Testis (tissue), 3 donors: Measurements from ENCODE around the gene MECR. TPM values are rescaled to one million over a fixed set of nuclear protein-coding genes. Genes with fewer than 3 reads are reported as not detected.

Source experiments
- DNase-seq: peaks from one replicate; pipeline ENCODE4 v3.0.0-alpha.2; 2019
- H3K27ac ChIP-seq, 2 donors: fragments of 200-600 bp; sonication (generic); one replicate each; pipeline ENCODE4 v1.5.1; 2019
- H3K27me3 ChIP-seq: fragments of 200-600 bp; sonication (generic); one replicate; pipeline ENCODE4 v1.5.1; 2019
- H3K36me3 ChIP-seq: fragments of 200-600 bp; sonication (generic); one replicate; pipeline ENCODE4 v1.5.1; 2017; ENCODE audit warnings: low read depth; ENCODE audit errors: missing control alignments
- H3K4me1 ChIP-seq: fragments of 200-600 bp; sonication (generic); one replicate; pipeline ENCODE4 v1.5.1; 2019
- H3K4me3 ChIP-seq, 2 donors: fragments of 200-600 bp; sonication (generic); one replicate each; pipeline ENCODE4 v1.5.1; 2017 to 2019
- H3K9me3 ChIP-seq: fragments of 200-600 bp; sonication (generic); one replicate; pipeline ENCODE4 v1.5.1; 2017
- CTCF ChIP-seq, 3 experiments: fragments of 450-650 bp in 2 of 3; fragments of 200-600 bp in 1 of 3; sonication (generic) in 1 of 3; IDR thresholded peaks; one replicate each; pipeline ENCODE4 v1.5.1; 2016 to 2019; ENCODE audit warnings: antibody characterized with exemption in 3 of 3, mild to moderate bottlenecking in 2 of 3, moderate library complexity in 1 of 3
- POLR2A ChIP-seq: fragments of 450-650 bp; IDR thresholded peaks from one replicate; pipeline ENCODE4 v1.6.1; 2017; ENCODE audit warnings: antibody characterized with exemption, mild to moderate bottlenecking, moderate library complexity
- WGBS, 2 donors: methylation state at CpG; one replicate each; pipeline ENCODE4 v1.1.5; 2018; 5-methylcytosine and 5-hydroxymethylcytosine counted together
- intact Hi-C: fragments of 100-400 bp; cut with DNase I; formaldehyde crosslinking; loops from one replicate; pipeline ENCODE4 v1.15.1; 2023; ENCODE audit warnings: low total_unique reads
- polyA plus RNA-seq: library from polyadenylated mRNA; stranded (reverse); fragments of 350-450 nt; fragmentation: Illumina TruSeq; extraction: RNeasy Lipid Tissue Mini Kit (QIAGEN cat#74804); gene quantifications from one replicate; pipeline ENCODE4 v1.2.3, GENCODE V29; 2014; ENCODE audit warnings: low read depth, low replicate concordance; ENCODE audit not compliant: insufficient read depth
- total RNA-seq, 2 donors: library from RNA; depleted of rRNA; stranded (reverse); fragments of >200 nt; gene quantifications; one replicate each; pipeline ENCODE4 v1.2.3, GENCODE V29; 2016

Gene MECR
- total and polyA plus RNA-seq, 3 donors from 2014 or later = 33.7 to 38.9 (median 37.3) TPM

- TF ChIP-seq CTCF (IDR thresholded peaks at IDR 0.05) (no peak), POLR2A (no peak)
- Histone ChIP-seq H3K9me3 (no peaks in the 10 kb centered on the region), H3K27me3 (no peaks in the 10 kb centered on the region), H3K36me3 (no peaks in the 10 kb centered on the region), H3K4me3 (no peak overlapping the region), H3K27ac (no peak overlapping the region), H3K4me1 (no peaks in the 10 kb centered on the region)
- intact Hi-C loops = no loop called here
- DNase-seq = peak; percentile 32
- 85 to 87% methylated on average over 12 of the region's 12 CpGs for WGBS, 2 donors
Observed at GRCh38 chr1:29211086-29212030, 19.4 kb downstream of the MECR start.

GRCh38 chr1:29210278-29211085, 20.3 kb downstream of the MECR start:
- no peak for DNase-seq
- Histone ChIP-seq H3K4me3 (no peak overlapping the region), H3K27me3 (no peaks in the 10 kb centered on the region), H3K9me3 (no peaks in the 10 kb centered on the region), H3K27ac (no peak overlapping the region), H3K36me3 (no peaks in the 10 kb centered on the region), H3K4me1 (no peaks in the 10 kb centered on the region)
- intact Hi-C loops = no loop called here
- TF ChIP-seq POLR2A (no peak), CTCF (IDR thresholded peaks at IDR 0.05) (no peak)
- WGBS, 2 donors = 80 to 84% methylated on average over 7 of the region's 7 CpGs

GRCh38 chr1:29209173-29209572, 21.6 kb downstream of the MECR start:
- H3K27me3 ChIP-seq = no peaks in the 10 kb centered on the region
- 81 to 88% methylated on average over 5 of the region's 5 CpGs for WGBS, 2 donors
- H3K36me3 ChIP-seq = no peaks in the 10 kb centered on the region
- H3K27ac ChIP-seq = no peak overlapping the region
- H3K9me3 ChIP-seq = no peaks in the 10 kb centered on the region
- H3K4me3 ChIP-seq = no peak overlapping the region
- no peak for DNase-seq
- TF ChIP-seq POLR2A (no peak), CTCF (IDR thresholded peaks at IDR 0.05) (no peak)
- no peaks in the 10 kb centered on the region for H3K4me1 ChIP-seq
- intact Hi-C loops = loop anchor here (5.0 kb wide), 1 partner anchor 327 kb away; no protein-coding TSS in a partner anchor

GRCh38 chr1:29208442-29208841, 22.3 kb downstream of the MECR start:
- Histone ChIP-seq H3K9me3 (no peaks in the 10 kb centered on the region), H3K27me3 (no peaks in the 10 kb centered on the region), H3K36me3 (no peaks in the 10 kb centered on the region), H3K4me1 (no peaks in the 10 kb centered on the region), H3K27ac (no peak overlapping the region), H3K4me3 (no peak overlapping the region)
- intact Hi-C loops = loop anchor here (5.0 kb wide), 1 partner anchor 326 kb away; no protein-coding TSS in a partner anchor
- TF ChIP-seq CTCF (IDR thresholded peaks at IDR 0.05) = no peak
- no peak for TF ChIP-seq POLR2A
- no peak for DNase-seq
- 66 to 73% methylated on average over 4 of the region's 4 CpGs for WGBS, 2 donors
